H1 (cell line): ENCODE measurements around the gene ZC3H14.

Experiments
- ATF2 ChIP-seq: IDR thresholded peaks from 2 replicates; pipeline ENCODE4 v1.6.1; 2012; ENCODE audit warnings: low read length, inconsistent platforms
- BRCA1 ChIP-seq: IDR thresholded peaks from 2 replicates; pipeline ENCODE4 v1.6.1; 2012; ENCODE audit warnings: low read depth, low read length, improper control_type of control experiment
- CTCF ChIP-seq, 3 experiments: IDR thresholded peaks; 1 replicate in 2 of 3; 2 replicates in 1 of 3; pipeline versions ENCODE4 v1.5.1 to v1.6.1; 2011; ENCODE audit warnings: low read length in 3 of 3, mild to moderate bottlenecking in 3 of 3, inconsistent platforms in 2 of 3, low read depth in 1 of 3, moderate library complexity in 1 of 3; ENCODE audit not compliant: insufficient read depth in 1 of 3; ENCODE audit errors: control extremely low read depth in 1 of 3
- MAX ChIP-seq: IDR thresholded peaks from 2 replicates; pipeline ENCODE4 v1.6.1; 2012; ENCODE audit warnings: inconsistent platforms
- POLR2AphosphoS5 ChIP-seq: IDR thresholded peaks from 2 replicates; pipeline ENCODE4 v1.6.1; 2011; ENCODE audit warnings: low read depth, low read length
- RNF2 ChIP-seq: fragments of 200-900, 300-1000 bp; sonication (generic); IDR thresholded peaks from 2 replicates; pipeline ENCODE4 v1.7.1; 2016; ENCODE audit warnings: borderline replicate concordance, low read depth, mild to moderate bottlenecking, antibody characterized with exemption, low read length; ENCODE audit not compliant: poor library complexity, severe bottlenecking; ENCODE audit errors: missing control alignments

GRCh38 chr14:88604212-88604611 is 41.4 kb downstream of the ZC3H14 start:
- TF ChIP-seq POLR2AphosphoS5 (no peak), CTCF (IDR thresholded peaks at IDR 0.05; ENCODE audit: control extremely low read depth in 1 of 3, insufficient read depth in 1 of 3, low read depth in 1 of 3, low read length in 3 of 3) (no peak), ATF2 (no peak), BRCA1 (no peak), MAX (no peak), RNF2 (no peak)
